OCI-M1 (cell line): Measurements from ENCODE around the gene OSGEP.

Experiments used
- DNase-seq: peaks from one replicate; lab custom pipeline; 2025; lab: John Stamatoyannopoulos, UW

Gene OSGEP

DNA sequence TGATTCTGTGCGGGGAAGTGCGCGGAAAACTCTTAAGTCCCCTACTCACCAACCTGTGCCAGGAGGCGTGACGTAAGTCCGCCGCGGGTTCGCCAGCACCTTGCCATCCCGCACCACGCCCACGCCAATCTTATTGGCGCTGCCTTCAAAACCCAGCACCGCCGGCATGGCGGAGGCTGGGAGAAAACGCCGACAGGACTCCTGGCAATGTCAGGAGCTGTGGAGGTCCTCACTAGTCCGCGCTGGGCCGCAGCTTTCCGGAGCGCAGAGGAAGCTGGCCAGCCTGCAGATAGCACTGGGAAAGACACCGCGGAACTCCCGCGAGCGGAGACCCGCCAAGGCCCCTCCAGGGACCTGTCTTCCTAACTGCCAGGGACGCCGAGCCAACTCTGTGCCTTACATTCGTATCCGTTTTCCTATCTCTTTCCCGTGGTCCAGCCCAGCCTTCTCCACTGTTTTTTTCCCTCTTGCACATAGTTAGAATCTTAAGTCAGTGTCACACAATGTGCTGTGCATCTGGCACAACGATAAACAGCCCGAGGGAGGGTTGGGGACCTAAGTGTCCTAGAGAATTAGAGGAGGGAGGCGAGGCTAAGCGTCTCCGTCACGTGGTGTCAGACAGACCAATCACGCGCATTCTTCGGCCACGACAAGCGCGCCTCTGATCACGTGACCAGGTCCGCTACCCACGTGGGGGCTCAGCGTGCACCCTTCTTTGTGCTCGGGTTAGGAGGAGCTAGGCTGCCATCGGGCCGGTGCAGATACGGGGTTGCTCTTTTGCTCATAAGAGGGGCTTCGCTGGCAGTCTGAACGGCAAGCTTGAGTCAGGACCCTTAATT is at the start of gene OSGEP, which contains the start of gene APEX1:
OSGEP (minus strand) TSS at position 297 of the 839 bp plus-strand sequence; CDS start at position 168, 129 bp downstream.
APEX1 (plus strand) TSS at position 711 of the 839 bp plus-strand sequence. CDS start 420 bp downstream, outside the sequence.
- peak; percentile 98 for DNase-seq

DNA sequence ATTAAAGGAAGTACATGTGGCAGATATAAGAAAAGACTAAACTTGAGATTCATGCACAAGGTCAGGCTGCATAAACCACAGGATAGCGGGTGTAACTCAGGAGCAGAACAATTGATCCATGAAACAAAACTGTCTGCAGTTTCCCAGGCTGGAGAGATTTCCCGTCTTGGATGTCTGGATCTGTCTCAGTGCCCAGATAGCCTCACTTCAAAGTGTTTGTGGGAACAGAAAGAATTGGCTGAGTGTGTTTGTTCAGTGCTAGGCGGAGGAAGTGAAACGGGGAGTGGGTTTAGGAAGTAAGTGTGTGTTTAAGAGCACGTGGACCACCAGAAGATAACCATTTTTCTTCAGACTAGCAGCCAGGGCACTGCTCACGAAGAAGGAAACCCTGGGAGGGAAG is 49.3 kb upstream of the OSGEP start:
- DNase-seq: no peak

DNA sequence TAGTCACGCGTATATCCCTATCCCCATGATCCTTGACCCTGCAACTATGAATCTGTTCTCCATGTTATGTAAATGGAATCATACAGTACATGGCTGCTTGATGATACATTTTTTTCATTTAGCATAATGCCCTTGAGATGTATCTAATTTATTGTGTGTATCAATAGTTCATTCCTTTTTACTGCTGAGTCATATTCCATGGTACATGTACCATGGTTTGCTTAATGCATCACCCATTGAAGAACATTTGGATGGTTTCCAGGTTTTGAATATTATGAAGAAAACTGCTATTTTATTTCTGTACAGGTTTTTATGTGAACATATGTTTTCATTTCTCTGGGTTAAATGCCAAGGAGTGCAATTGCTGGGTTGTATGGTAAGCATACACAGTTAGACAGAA is 46.7 kb upstream of the OSGEP start:
- no peak for DNase-seq

DNA sequence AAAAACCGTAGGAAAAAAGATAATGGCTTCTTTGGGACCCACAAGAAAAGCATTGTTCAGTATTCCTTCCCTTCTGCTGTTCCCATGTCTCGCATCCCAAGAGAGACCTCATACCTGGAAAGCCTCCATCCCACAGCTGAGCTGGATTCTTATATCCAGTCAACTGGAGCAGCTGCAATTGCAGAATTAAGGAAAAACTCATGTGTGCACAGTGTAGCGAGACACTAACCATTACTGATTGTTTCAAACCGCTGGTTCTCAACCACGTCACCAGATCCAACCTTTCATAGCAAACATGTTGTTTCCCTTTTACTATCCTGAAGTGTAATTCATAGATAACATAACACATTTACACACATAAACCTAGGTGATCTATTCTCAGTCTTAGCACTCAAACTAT is 45.3 kb upstream of the OSGEP start:
- DNase-seq: no peak

DNA sequence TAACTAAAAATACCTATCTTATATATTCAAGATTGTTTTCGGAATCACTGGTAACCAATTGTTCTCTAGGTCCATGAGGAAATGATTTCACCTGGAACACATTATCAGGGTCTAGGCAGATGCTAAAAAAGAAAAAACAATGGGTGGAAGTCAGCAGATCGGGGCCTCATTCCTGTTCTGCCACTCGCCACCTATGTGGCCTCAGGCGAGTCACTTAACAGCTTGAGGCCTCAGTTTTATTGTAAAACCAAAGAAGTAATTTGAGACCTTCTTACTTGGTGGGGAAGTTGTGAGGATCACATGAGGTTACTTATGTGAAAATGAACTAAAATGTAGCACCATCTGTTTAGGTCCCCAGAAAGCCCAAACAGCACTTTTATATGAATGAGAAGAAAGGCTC is 44.5 kb upstream of the OSGEP start:
- no peak for DNase-seq

DNA sequence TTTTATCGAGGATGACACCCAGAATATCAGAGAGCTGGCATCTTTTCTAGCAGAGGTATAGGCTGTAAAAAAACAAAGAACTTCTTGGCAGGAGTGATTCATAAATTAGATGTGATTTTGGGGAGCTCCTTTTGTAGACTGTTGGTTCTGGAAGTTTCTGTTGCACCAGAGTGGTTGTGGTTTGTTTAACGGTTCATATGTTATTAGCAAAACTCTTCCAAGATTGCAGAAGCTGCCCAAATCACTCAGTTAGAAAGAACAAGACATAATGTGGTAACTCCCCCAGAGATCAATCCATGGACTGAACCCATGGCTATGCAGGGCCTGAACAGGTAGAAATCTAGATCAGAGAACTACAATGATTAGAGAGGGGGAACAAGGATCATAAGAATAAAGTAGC is 44.0 kb upstream of the OSGEP start:
- no peak for DNase-seq

DNA sequence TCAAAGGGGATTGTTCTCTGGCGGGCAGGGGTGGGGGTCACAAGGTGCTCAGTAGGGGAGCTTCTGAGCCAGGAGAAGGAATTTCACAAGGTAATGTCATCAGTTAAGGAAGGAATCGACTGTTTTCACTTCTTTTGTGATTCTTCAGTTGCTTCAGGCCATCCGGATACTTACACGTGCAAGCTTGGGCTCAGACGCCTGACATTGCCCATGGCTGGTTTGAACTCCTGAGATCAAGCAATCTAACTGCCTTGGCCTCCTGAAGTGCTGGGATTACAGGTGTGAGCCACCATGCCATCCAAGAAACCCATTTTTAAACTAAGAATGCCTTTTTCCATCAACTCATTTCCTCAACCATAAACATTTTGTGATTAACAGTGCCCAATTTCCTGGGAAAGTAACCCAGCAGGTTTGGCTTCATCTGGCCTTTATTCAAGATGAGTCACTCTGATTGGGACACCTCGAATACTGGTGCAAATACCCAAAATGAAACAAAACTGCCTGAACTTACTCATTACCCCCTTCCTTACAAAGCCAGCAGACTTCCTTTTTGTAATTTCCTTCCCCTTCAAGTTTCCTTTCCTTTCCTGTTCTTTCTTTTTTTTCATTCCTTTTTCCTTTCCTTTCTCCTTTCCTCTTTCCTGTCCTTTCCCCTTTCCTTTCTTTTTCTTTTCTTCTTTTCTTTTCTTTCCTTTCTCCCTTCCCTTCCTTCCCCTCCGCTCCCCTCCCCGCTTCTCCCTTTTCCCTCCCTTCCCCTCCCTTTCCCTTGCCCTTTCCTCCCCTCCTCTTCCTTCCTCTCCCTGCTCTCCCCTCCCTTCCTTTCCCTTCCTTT is 40.5 kb upstream of the OSGEP start:
- DNase-seq: no peak

DNA sequence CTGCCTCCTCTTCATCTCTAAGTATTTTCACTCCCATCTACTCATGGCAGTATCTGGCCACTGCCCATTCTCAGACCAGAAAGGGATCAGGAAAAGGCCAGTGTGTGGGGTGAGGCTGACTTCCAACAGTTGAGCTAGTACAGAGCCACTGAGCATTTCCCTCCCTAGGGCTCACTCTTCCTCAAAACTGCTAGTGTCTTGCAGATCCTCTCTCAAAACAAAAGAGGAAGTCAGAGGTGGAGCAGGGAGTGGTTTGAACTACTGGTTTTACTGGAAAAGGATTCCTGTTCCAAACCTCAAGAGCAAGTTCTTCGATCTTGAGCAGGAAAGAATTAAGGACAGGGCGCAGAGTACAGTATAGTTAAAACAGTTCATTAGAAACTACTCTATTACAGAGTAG is 39.0 kb upstream of the OSGEP start:
- DNase-seq: peak; percentile 84

DNA sequence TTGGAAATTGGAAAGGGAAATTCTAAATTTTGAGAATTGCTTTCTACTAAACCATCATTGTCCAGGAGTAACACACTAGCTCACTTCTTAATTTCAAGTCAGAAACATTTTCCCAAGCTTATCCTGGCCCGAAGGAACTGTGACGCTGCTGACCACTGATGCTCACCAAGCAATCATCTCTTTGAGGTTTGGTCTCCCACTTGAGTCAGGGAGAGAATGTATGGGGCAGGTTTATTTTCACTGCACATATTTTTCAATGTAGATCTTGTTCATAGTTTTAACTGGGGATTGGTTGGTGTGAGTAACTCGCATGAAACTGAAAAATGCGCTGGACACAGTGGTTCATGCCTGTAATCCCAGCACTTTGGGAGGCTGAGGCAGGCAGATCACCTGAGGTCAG is 37.9 kb upstream of the OSGEP start:
- no peak for DNase-seq

DNA sequence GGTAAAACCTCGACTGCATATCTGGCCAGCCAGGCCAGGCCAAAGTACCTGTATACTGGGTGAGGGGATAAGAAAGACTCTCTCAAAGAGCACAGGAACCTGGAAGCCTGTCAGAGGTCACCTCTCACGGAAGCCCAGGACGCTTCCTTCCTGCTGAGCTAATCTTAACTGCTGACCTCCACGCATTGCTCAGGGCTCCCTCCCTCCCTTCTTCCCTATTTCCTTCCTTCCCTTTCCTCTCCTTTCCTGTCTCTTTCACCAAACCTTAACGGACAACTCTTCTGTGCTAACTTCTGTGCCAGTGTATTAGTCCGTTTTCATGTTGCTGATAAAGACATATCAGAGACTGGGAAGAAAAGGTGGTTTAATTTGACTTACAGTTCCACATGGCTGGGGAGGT is 36.0 kb upstream of the OSGEP start:
- DNase-seq: peak; percentile 35

DNA sequence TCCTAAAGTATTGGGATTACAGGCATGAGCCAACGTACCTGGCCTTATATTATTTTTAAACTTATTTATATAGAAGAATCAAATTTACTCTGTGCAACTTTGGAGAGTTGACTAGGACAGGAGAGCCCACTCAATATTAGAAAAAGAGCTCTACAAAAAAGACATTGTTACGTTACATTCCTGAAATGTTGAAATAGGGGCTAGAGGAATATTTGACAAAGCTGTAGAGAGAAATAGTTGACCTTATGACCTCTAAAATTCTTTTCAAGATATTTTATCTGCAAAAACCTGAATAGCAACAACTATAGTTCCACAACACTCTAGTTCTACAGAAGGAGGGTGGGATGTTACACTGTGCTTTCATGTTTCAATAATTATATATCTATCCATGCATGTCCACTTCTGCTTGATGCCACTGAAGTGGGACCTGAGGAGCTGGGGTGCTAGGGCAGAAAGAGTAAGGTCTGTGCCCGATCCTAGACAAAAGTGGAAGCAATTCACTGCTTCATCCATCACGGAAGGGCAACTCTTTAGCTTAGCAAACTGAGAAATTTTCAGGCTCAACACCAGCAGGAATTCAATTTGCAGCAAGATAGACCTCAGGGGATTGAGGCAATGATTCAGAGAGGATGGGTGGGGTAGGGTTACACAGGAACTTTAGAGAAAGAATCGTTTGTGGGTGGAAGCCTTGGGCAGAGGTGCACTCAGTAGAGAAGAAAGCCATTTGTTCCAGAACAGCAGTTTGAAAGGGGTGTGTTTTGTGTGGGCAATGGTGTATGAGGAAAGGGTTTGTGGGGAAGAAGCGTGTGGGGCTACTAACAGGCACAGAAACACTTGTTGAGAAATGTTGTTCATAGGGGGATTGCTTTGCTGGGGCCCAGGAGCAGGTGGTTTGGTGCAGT is 34.7 kb upstream of the OSGEP start:
- DNase-seq: no peak

DNA sequence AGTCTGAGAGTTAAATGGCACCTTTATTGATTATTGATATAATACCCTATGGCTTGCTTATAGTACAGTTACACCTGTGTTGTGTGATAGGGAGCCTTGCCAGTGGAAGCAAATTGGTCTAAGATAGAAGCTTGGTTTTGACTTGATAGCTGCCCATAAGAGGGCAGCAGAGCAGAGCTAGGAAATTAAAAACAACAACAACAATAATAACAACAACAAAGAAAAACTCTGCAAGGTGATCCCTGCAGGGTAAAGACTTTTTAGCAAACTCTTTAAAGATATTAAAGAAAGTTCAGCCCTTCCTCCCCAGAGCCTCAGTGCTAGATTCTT is 32.7 kb upstream of the OSGEP start:
- peak; percentile 18 for DNase-seq

DNA sequence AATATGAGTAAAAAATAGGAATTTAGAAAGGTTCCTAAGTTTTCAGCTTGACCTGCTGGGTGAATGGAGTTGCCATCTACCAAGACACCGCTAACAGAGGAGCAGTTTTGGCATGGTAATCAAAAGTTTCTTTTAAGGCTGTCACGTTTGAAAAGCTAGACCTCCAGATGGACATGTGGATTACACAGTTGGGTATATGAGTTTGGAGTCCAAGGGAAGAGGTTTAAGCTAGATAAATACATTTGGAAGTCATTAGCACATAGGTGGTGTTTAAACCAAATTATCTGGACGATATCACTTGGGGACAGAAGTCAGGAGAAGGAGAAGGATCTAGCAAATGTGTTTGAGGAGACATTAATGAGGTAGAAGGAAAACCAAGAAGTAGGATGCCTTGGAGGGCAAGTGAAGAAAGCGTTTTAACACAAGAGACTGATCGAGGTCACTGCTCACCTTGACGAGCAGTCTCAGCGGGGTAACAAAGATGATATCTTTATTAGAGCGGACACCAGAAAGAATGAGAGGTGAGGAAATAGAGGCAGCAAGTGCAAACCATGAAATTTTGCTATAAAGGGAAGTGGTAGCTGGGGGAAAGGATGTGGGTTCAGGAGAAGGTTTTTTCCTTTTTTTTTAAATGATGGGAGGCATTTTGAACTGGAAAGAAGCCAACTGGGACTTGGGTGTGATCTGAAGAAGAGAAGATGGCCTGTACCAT is 32.2 kb upstream of the OSGEP start:
- no peak for DNase-seq

DNA sequence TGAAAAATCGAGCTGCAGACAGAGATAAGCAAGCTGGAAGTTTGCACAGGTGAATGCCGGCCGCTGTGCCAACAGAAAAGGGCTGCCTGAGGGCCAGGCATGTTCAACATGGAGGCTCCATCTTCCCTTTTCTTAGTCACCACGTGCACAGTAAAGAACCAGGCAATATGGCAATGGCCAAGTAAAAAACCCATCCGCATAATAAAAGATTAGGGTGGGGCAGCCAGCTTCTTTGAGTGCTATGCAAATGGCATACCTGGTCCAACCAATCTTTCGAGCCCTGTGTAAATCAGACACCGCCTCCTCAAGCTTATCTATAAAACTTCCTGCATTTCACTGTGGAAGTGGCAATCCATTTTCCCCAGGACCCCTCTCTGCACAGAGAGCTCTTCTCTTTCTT is 31.3 kb upstream of the OSGEP start:
- no peak for DNase-seq

DNA sequence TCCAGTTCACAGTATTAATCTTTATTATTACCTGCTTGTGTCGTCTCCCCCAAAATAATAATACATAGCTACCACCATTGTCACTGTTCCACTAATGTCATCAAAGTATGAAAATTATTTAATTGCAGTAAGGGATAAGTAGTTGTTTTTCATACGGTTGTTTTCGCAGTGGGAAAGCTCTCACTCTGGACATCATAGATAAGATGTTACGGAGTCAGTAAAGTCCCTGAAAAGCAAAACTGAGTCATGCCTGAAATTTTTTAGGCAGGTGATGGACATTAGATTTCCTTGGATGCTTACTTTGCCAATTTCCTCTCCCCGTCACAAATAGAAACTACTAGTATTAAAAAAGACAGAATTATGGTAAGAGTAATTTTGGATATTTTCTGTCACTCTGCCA is 27.8 kb upstream of the OSGEP start:
- DNase-seq: peak; percentile 57

DNA sequence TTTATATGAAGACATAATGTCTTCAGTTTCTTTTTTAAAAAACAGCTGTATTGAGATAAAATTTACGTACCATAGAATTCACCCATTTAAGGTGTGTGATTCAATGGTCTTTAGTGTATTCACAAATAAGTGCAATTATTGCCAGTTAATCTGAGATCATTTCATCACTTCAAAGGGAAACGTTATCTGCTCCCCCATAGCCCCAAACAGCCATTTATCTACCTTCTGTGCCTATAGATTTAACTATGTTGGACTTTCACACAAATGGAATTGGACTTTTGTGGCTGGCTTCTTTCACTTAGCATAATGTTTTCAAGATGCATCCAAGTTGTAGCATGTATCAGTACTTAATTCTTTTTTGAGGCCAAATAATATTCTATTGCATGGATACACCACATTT is 24.3 kb upstream of the OSGEP start:
- DNase-seq: no peak

DNA sequence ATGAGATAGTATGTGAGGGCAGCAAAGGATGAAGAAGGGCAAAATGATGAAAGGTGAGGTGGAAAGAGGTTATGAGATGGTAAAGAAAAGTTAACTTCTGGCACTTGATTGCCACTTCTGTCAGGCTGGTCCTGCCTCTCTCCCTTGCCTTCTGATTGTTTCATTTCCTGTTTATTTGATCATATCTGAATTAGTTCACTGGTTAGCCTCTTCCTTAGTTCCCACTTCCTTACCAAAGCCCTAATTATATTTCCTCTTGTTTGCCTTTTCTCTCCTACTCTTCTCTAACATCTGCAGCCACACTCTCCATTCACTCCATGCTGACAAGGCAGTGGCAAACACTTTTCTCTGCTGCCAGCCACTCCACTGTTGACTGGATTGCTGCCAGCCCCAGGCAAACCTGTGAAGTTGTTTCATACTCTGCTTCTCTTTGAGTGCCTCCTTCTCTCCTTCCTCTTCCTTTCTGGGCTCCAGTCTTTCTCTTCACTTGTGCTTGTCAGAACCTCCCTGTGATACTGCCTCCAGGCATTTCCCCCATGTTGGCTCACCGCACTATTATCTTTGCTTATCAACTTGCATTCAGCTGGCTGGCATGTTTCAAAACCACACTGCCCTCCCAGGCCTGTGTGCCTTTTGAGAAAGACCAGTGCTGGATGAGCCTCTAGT is 22.7 kb upstream of the OSGEP start:
- peak; percentile 96 for DNase-seq

DNA sequence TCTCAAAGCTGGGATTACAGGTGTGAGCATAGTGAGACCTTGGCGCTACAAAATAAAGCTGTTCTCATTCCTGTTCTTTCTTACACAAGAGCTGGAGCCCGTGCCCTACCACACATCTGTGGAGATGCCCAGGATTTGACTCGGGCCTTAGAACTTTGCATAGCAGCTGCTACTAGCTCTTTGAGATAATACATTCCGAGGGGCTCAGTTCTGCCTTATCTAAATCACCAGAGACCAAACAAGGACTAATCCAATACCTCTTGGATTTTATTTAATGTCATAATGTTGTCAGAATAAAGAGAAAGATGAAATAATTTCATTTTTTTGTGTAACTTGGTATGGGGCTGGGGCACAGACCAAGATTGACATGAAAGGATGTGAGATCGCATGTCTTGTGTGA is 22.2 kb upstream of the OSGEP start:
- DNase-seq: peak; percentile 69

DNA sequence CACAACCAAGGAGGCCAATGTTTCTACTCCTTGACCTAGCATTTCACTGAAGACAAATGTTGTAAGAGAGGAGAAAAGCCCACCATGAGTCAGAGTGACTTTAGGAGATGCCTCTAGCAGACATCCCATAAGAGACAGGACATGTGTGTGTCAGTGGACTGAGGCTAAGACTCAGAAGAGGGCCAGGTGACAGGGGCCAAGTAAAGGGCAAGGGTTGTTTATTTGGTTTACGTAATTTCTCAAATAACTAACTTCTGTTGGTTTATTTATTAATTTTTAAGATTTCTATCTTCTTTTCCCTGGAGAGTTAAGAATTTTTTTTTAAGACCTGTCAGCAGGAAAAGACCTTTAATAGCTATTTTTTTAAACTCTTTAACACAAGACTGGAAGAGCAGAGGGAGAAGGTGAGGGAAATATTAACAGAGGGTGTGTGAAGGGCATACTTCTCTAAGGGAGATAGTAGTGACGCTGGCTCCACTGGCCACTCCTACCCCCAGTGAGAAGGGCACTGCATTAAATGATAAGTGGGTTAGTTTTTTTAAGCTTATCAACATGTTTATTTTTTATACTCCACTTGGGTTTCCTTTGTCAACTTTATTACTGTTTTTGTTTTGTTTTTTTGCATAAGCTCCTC is 18.0 kb upstream of the OSGEP start:
- DNase-seq: no peak

DNA sequence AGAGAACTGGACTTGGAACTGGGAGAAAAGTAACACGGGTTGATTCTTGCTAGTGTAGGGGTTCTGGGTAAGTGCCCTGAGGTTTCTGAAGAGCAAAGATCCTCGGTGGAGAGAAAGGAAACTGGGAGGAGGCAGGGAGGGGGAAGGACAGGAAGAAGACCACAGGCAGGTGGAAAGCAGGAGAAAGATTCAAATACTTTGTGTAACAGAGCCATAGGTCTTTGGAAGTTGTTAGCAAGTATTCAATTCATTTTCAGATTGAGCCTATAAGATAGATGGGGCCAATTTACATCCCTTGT is 15.9 kb upstream of the OSGEP start:
- DNase-seq: peak; percentile 47
